ENCODE measurements around the gene COL24A1. TPM values are rescaled to one million over a fixed set of nuclear protein-coding genes. Genes with fewer than 3 reads are reported as not detected.

COL24A1 gene
- total RNA-seq, 1 experiment from 2014 or later = 0.35 TPM

DNA sequence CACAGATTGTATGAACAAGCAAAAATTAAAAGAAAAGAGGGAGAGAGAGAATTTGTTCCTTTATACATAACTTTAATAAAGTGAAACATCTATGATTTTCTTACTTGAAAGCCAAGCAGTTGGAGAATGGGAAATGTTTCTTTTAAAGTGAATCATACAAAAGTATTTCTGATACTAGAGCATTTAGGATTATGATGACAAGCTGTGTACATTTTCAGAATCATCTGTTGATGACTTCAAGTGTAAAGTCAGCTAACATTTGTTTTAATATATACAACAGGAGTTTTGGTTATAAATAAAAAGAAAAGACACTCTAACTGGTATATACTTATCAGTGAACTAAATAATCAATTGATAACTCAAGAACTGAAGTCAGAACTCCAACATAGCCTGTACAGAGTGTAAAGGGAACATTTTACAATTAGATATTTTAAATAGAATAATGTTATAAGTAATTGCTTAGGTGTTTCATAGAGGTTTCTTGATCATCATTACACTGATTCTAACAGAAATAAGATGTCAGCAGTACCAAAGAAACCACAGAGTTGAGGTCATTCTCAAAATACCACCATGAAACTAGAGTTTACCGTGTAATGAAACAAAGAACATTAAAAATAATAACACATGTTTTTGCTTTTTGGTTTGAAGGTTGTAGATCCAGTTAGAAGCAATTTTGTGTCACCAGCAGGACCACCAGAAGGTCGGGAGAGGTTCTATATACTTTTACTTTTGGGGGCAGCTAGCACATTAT lies 103.4 kb downstream of the COL24A1 start:
- Histone ChIP-seq H3K23ac (ENCODE audit: insufficient read length, low read depth, low read length) (no peak overlapping the region), H2BK12ac (ENCODE audit: insufficient read length, low read depth, low read length) (no peak overlapping the region), H3K9me3 (ENCODE audit: control insufficient read depth, low read depth, low read length) (no peaks in the 10 kb centered on the region), H3K4me2 (ENCODE audit: insufficient read depth, insufficient read length, low read length) (no peak overlapping the region), H3K4me1 (ENCODE audit: insufficient read depth, low read length) (no peaks in the 10 kb centered on the region), H3K79me1 (ENCODE audit: insufficient read depth, low read depth, low read length, poor library complexity, severe bottlenecking) (no peaks in the 10 kb centered on the region), H2BK120ac (ENCODE audit: low read depth, low read length, poor library complexity, severe bottlenecking) (no peak overlapping the region), H2AFZ (ENCODE audit: low read length) (no peak overlapping the region), H3K23me2 (ENCODE audit: insufficient read length, low read depth, low read length, poor library complexity, severe bottlenecking) (no peaks in the 10 kb centered on the region), H3K79me2 (ENCODE audit: insufficient read depth, low read length) (no peaks in the 10 kb centered on the region), H3K27ac (ENCODE audit: insufficient read length, low read depth, low read length) (no peak overlapping the region), H3K9ac (ENCODE audit: extremely low read depth, insufficient read length, low read length) (no peak overlapping the region), H3K56ac (ENCODE audit: insufficient read length, low read depth, low read length) (no peak overlapping the region), H4K91ac (ENCODE audit: insufficient read length, low read depth, low read length) (no peak overlapping the region), H4K8ac (replicated peaks; ENCODE audit: insufficient read length, low read depth, low read length) (no peak overlapping the region), H4K5ac (ENCODE audit: insufficient read length, low read depth, low read length) (no peak overlapping the region), H4K20me1 (ENCODE audit: control insufficient read depth, insufficient read depth, insufficient read length) (no peaks in the 10 kb centered on the region), H3K4ac (ENCODE audit: low read depth, low read length) (no peak overlapping the region), H2BK5ac (ENCODE audit: insufficient read length, low read length) (no peak overlapping the region), H3T11ph (ENCODE audit: low read length) (no peak overlapping the region), H2BK20ac (ENCODE audit: low read depth, low read length, poor library complexity, severe bottlenecking) (no peak overlapping the region), H3K18ac (ENCODE audit: insufficient read length, low read depth, low read length) (no peak overlapping the region), H2BK15ac (ENCODE audit: low read depth, low read length) (no peak overlapping the region), H3K14ac (ENCODE audit: insufficient read depth, low read length) (no peak overlapping the region), H2AK5ac (ENCODE audit: insufficient read length, low read length) (no peak overlapping the region), H3K27me3 (ENCODE audit: insufficient read depth, low read length) (no peaks in the 10 kb centered on the region)
- WGBS (ENCODE audit: extremely low coverage, insufficient read length, low lambda C conversion rate) = no CpG with 5 or more reads among the region's 2 CpGs
- no peaks in the 10 kb centered on the region; the same call in 1 of the 2 replicates for H3K27me3 Mint-ChIP-seq (ENCODE audit: low read depth)
- TF ChIP-seq, protein P1, sequence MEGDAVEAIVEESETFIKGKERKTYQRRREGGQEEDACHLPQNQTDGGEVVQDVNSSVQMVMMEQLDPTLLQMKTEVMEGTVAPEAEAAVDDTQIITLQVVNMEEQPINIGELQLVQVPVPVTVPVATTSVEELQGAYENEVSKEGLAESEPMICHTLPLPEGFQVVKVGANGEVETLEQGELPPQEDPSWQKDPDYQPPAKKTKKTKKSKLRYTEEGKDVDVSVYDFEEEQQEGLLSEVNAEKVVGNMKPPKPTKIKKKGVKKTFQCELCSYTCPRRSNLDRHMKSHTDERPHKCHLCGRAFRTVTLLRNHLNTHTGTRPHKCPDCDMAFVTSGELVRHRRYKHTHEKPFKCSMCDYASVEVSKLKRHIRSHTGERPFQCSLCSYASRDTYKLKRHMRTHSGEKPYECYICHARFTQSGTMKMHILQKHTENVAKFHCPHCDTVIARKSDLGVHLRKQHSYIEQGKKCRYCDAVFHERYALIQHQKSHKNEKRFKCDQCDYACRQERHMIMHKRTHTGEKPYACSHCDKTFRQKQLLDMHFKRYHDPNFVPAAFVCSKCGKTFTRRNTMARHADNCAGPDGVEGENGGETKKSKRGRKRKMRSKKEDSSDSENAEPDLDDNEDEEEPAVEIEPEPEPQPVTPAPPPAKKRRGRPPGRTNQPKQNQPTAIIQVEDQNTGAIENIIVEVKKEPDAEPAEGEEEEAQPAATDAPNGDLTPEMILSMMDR (conservative IDR thresholded peaks at IDR 0.05) = no peak
- H3K36me3 Mint-ChIP-seq (ENCODE audit: insufficient read depth in 1 of 3, low read depth in 3 of 3) = no peaks in the 10 kb centered on the region
- no peaks in the 10 kb centered on the region for H3K4me1 Mint-ChIP-seq
- no peaks in the 10 kb centered on the region for H3K9me3 Mint-ChIP-seq
- DNase-seq = no peak
- no peak overlapping the region for H3K27ac Mint-ChIP-seq
- H3K4me3 Mint-ChIP-seq = no peak overlapping the region
